Fibroblast of pulmonary artery (primary cell): ENCODE measurements around the gene SYNJ2.

Experiments used
- DNase-seq: peaks from one replicate; pipeline ENCODE4 v3.0.0-alpha.2; 2010; ENCODE audit warnings: low read depth
- H3K4me3 ChIP-seq: replicated peaks from 2 replicates; pipeline ENCODE4 v1.5.1; 2011; ENCODE audit warnings: low read depth, mild to moderate bottlenecking, control low read depth, low read length, moderate library complexity
- CTCF ChIP-seq: IDR thresholded peaks from 2 replicates; pipeline ENCODE4 v1.5.1; 2011; ENCODE audit warnings: mild to moderate bottlenecking, control low read depth, low read length, inconsistent platforms; ENCODE audit errors: missing control alignments

SYNJ2 gene

DNA sequence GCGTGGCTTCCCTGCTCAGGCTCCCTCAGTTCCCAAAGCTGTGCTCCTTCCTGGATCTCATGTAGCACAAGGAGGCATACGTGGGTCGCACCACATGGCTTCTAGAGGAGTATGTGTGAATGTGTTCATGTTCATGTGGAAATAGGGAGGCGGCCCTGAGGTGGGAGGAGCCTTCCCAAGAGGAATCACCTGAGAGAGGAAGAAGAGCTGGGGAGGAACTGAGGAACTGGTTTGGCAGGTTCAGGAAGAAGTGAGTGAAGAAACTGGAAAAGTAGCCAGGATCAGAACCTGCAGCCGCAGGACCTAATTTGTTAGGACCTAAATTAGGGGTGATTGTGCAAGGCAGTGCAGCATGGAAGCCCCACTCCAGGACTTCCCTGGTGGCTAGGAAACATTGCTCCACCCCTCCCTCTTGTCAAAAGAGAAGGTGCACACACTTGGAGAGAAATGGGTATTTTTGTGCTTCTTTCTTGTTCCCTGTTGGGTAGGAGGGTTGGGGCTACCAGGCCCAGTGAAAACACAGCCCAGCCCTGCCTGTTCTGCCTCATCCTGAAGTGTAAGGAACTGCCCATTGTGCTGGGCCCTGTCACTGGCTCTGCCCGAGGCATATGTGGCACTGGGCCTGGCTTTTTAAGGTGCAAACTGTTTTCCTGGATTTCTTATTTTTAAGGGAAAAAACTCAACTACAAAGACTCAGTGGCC, 20.7 kb downstream of the SYNJ2 start:
- DNase-seq: no peak
- no peak for TF ChIP-seq CTCF
- H3K4me3 ChIP-seq: no peak overlapping the region

DNA sequence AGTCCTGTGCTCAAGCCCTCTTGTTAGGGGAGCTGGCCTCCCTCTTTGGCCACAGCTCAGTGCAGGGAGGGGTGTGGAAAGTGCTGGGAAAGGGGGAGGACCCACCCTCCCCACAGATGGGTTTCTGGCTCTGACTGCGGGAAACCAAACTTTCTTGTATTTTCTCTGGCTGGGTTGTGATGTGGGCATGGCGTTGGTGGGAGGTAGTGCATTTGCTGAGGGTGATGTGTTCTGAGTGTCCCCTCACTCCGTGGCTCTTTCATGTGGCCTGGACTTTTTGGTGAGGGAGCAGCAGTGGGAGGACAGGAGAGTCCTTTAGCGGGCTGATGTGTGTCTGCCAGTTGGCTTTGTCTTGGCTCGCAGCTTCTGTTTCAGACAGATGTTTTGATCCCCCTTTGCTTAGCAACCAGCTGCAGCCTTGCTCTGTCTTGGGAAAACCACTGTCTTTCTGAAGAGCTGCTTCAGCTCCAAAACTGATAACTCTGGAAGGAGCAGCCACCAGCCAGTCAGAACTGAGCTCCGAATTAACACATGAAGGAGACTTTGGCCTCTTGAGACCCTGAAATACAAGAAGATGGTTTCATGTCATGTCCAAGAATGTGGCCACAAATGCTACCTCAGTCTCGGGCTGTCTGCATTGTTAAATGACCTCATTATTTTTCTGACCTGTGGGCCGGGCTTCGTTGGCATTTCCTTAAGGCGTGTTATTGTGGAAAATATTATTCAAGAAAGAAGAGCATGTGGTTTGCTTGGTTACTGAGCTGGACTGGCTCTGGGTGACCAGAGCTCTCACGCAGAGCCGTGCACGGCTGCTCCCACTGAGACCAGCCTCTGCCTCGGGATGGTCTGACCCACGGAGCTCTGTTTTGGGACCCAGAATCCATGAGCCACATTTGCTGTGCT, 21.5 kb downstream of the SYNJ2 start:
- no peak for TF ChIP-seq CTCF
- no peak overlapping the region for H3K4me3 ChIP-seq
- peak; percentile 92 for DNase-seq

- no peak for TF ChIP-seq CTCF
- H3K4me3 ChIP-seq: no peak overlapping the region
- DNase-seq: no peak
These were observed 22.4 kb downstream of the SYNJ2 start for GRCh38 chr6:158003910-158004700.

DNA sequence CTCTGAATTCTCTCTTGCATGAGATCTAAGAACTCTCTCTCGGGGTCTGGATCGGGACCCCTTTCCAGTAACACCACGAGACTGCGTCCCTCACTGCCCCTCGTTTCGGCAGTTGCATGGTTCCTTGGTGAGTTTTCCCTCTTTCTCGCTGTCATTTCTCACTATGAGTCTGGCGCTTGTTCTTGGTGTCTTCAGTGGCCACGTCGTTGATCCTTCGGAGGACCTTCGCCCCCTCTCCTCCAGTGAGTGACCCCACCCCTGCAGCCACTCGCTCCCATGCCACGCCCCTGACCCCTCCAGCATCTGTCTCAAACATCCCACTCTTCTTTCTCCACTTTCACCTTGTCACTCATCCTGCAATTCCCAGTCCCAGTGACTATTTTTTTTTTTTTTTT, 23.0 kb downstream of the SYNJ2 start:
- TF ChIP-seq CTCF: no peak
- no peak overlapping the region for H3K4me3 ChIP-seq
- no peak for DNase-seq

DNA sequence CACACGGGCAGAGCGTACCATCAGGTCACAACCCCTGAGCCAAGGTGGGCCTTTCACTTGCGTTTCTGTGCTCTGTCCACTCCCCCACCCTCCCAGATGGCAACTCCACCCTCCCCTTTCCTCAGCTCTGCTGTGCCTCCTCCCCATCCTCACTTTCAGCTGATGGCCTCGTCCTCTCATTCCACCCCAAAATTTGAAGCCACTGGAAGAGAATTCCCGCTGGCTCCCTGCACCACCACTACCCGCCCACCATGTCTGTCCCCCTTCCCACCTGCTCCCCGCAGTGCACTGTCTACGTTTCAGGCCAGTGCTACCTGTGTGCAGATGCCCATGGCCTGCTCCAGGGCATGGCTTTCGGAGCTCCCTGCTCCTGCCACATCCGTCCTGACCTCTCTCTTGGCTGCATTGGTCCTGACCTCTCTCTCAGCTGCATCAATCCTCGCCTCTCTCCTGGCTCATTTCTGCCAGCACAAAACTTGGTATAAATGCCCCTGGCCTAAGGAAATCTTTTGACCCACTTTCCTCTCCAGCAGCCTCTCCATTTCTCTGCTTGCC, 24.0 kb downstream of the SYNJ2 start:
- no peak for DNase-seq
- TF ChIP-seq CTCF: no peak
- no peak overlapping the region for H3K4me3 ChIP-seq

GRCh38 chr6:158006331-158006730, 24.7 kb downstream of the SYNJ2 start:
- no peak for TF ChIP-seq CTCF
- no peak overlapping the region for H3K4me3 ChIP-seq
- DNase-seq: no peak
